HL-60/S4 treated with phorbol 12-myristate 13-acetate at 8.2 ng/mL for 4 days and 3 days (cell line): ENCODE results near the gene RHOF.
"Not testable (repeated sequence)": the region's sequence is repeated elsewhere in the genome, so short reads cannot be mapped to it uniquely, and the experiment has no call there.

Source experiments
- in situ Hi-C: fragments of 300-500 bp; cut with MboI; formaldehyde crosslinking; loops from 2 replicates; pipeline ENCODE4 v1.15.0; 2022; ENCODE audit warnings: low sequenced_read_pairs

The RHOF gene

GRCh38 chr12:121750507-121750955 lies 43.0 kb downstream of the RHOF start:
- in situ Hi-C loops: no loop called here

GRCh38 chr12:121749267-121749666 lies 44.2 kb downstream of the RHOF start:
- in situ Hi-C loops: no loop called here

GRCh38 chr12:121748571-121749265 lies 44.8 kb downstream of the RHOF start:
- in situ Hi-C loops: no loop called here

- in situ Hi-C loops: no loop called here
These were observed 45.3 kb downstream of the RHOF start for GRCh38 chr12:121748218-121748570.

- in situ Hi-C loops: not testable (repeated sequence)
These were observed 47.9 kb downstream of the RHOF start for GRCh38 chr12:121745545-121745944.

- in situ Hi-C loops: no loop called here
These were observed 51.7 kb downstream of the RHOF start for GRCh38 chr12:121741743-121742142.

- in situ Hi-C loops: no loop called here
These were observed 52.6 kb downstream of the RHOF start for GRCh38 chr12:121740847-121741246.

GRCh38 chr12:121738340-121738858 lies 55.1 kb downstream of the RHOF start:
- in situ Hi-C loops: no loop called here

- in situ Hi-C loops: no loop called here
These were observed 59.6 kb downstream of the RHOF start for GRCh38 chr12:121733849-121734248.

GRCh38 chr12:121731473-121731872 lies 62.0 kb downstream of the RHOF start:
- in situ Hi-C loops: no loop called here

GRCh38 chr12:121729021-121729420 lies 64.5 kb downstream of the RHOF start:
- in situ Hi-C loops: no loop called here
